Left cardiac atrium (tissue), 4 donors: Measurements from ENCODE around the gene DDX23. TPM values are rescaled to one million over a fixed set of nuclear protein-coding genes. Genes with fewer than 3 reads are reported as not detected.

ENCODE experiments used
- ATAC-seq, 2 donors: fragments of 200-7000 bp; cut with Tn5 transposase; one replicate each; pipeline ENCODE4 v1.9.1; 2020; ENCODE audit warnings: mild to moderate bottlenecking in 2 of 2, moderate library complexity in 2 of 2
- DNase-seq: peaks from one replicate; pipeline ENCODE4 v3.0.0-alpha.2; 2020
- intact Hi-C, 2 donors: fragments of 100-400 bp; cut with DNase I; formaldehyde crosslinking; loops; one replicate each; pipeline versions ENCODE4 v1.14.1 to v1.15.1; 2022 to 2023
- total RNA-seq, 2 donors: library from RNA; stranded (reverse); fragmentation: NEBNext Ultra II Directional; extraction: Animal tissue kit (Norgen Biotek cat#: 25700); gene quantifications; one replicate each; pipeline ENCODE4 v1.2.1, GENCODE V29; 2021
- donor health status: DM: no; HTN: yes; CAD: no.
- donor health status: DM: no; HTN: yes; CAD: no; lungs with severe emphysema.
- donor health status: DM: yes; HTN: yes; CAD: no.
- donor health status: Dilated cardiomyopathy.

DDX23 gene
- total RNA-seq, 2 donors from 2014 or later, result 34.7 to 37.5 TPM

DNA sequence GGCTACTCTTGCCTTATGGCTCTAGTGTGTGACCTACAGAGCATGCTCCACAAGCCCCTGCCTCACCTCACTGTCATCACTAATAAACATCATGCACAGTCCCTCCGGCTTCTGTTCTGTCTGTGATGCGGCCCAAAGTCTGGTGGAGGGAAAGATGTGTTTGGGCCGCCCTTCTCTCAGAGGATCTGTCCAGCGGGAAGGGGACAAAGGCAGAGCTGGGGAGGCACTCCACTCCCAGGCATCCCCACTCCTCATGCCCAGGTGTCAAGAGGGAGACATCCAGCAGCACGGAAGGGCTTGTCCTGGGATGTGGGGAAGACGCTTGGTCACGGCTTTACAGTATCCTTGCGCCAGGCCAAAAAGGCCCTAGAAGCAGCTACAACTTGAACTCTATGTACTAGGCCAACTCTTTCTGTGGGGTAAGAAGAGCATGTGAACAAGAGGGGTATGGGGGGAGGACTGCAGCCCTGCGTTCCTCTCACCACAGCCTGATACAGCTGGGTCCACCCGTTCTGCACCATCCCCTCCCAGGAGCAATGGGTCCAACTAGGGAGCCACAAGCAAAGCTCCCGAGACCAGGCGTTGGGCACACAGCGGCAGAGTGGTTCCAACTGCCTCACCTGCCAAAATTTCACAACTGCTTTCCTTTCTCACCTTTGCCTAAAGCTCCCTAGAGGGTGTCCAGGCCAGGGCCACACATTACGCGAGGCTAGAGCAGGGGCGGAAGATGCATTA is 23.0 kb downstream of the DDX23 start:
- DNase-seq, result no peak
- intact Hi-C loops, result no loop called here
- no peak for ATAC-seq

DNA sequence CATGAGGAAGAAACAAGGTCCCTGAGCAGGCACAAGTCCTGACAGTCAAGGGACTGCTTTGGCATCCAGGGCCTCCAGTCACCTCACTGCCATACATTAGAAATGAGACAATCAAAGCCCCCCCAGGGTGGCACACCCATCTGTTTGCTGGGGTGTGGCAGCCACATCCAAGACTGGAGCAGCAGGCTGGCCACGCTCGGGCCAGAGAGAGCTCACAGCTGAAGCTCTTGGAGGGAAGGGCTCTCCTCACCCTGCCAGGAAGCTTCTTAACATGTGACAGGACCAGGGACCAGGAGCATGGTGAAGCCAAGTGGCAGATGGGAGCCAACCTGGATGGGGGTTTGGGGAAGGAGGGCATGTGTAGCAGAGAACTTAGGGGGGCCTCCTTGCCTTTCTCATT is 23.7 kb downstream of the DDX23 start:
- ATAC-seq (no peak), DNase-seq (no peak)
- intact Hi-C loops, result no loop called here

GRCh38 chr12:48827513-48828096 is 24.4 kb downstream of the DDX23 start:
- no peak for ATAC-seq
- intact Hi-C loops, result no loop called here
- DNase-seq, result no peak

- ATAC-seq (no peak), DNase-seq (no peak)
- intact Hi-C loops, result no loop called here
These were observed 24.9 kb downstream of the DDX23 start for GRCh38 chr12:48827026-48827425.

DNA sequence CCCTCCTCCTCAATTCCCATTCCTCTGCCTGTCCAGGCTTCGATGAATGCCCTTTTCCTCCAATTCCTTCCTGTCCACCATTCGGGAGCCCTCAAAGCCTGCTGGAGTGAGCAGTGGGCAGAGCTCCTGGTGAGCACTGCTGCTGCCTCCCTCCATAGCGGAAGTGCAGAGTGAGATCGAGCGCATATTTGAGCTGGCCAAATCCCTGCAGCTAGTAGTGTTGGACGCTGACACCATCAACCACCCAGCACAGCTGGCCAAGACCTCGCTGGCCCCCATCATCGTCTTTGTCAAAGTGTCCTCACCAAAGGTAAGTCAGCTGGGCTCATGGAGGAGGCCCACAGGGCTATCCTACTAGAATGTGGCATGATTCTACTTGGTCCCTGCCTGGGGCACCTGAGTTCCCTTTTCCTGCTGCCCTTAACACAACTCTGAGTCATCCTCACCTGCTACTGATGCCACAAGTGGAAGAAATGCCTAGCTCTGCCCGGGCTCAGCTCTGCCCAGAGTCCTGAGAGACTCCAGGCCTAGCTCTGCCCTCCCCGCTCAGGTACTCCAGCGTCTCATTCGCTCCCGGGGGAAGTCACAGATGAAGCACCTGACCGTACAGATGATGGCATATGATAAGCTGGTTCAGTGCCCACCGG is 25.6 kb downstream of the DDX23 start:
- intact Hi-C loops, result no loop called here
- no peak for DNase-seq
- no peak for ATAC-seq

DNA sequence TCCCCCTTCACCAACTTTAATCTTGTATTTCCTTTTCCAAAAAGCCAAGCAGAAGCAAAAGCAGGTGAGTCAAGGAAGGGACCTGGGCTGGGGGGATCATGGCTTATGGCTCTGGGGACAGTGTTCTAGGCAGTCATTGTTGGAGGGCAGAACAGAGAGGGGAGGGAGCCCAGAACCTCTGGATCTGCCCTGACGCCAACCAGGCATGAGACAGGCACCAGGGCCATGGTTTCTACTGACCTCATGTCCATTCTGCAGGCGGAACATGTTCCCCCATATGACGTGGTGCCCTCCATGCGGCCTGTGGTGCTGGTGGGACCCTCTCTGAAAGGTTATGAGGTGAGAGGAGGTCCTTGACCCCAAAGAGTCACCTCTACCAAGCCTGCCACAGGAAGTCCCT is 27.1 kb downstream of the DDX23 start:
- intact Hi-C loops, result no loop called here
- no peak for DNase-seq
- ATAC-seq, result no peak

- ATAC-seq (no peak), DNase-seq (no peak)
- intact Hi-C loops, result no loop called here
These were observed 27.9 kb downstream of the DDX23 start for GRCh38 chr12:48824112-48824511.

DNA sequence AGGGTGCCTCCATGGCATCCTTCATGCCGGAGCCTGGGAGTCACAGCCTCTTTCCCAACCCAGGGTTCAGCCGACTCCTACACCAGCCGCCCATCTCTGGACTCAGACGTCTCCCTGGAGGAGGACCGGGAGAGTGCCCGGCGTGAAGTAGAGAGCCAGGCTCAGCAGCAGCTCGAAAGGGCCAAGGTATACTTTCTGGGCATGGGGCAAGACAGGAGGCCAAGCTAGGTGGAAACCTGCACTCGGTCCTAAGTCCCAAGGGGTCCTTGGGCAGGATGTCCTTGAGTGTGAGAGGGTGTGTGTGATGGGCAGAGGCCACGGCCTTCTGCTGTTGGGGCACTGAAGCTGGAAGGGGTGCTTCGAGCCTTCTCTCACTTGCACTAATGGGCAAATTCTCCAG is 28.7 kb downstream of the DDX23 start:
- ATAC-seq, result no peak
- DNase-seq, result no peak
- intact Hi-C loops, result no loop called here

GRCh38 chr12:48822711-48823110 is 29.3 kb downstream of the DDX23 start:
- intact Hi-C loops, result no loop called here
- DNase-seq (no peak), ATAC-seq (no peak)

GRCh38 chr12:48822139-48822538 is 29.8 kb downstream of the DDX23 start:
- no peak for DNase-seq
- no peak for ATAC-seq
- intact Hi-C loops, result no loop called here

DNA sequence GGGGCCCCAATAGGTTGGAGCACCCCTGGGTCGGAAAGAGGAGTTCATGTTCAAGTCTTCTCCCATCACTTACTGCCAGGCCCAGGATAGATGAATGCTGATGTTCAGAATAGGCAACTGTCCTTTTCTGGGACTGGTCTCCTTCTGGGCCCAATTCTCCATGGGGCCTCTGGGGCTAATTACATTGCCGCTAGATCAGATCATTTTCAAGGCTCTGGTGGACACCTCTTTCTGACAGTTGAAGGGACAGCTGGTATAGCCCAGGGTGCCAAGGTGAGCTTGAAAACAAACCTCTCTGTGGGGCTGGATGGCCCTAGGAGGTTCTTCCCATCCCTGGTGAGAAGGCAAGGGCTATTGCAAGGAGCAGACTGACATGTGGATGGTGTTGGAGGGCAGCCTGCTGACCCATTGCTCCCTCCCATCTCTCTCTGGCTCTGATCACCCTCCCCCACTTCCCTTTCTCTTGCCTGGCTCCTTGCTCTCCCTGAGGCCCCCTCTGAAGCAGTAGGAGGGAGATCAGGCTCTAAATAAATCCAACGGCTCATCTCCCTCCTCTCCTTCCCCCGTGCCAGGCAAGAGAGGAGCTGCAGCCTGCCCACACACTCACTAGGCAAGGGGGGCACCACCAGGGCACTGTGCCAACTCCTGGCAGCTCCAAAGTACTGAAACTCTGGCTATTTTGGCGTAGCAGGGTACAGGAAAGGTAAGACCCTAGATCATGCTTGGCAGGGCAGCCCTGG is 31.8 kb downstream of the DDX23 start:
- DNase-seq (no peak), ATAC-seq (no peak)
- intact Hi-C loops, result no loop called here

- intact Hi-C loops, result no loop called here
- DNase-seq, result no peak
- ATAC-seq, result no peak
These were observed 33.0 kb downstream of the DDX23 start for GRCh38 chr12:48818831-48819590.

DNA sequence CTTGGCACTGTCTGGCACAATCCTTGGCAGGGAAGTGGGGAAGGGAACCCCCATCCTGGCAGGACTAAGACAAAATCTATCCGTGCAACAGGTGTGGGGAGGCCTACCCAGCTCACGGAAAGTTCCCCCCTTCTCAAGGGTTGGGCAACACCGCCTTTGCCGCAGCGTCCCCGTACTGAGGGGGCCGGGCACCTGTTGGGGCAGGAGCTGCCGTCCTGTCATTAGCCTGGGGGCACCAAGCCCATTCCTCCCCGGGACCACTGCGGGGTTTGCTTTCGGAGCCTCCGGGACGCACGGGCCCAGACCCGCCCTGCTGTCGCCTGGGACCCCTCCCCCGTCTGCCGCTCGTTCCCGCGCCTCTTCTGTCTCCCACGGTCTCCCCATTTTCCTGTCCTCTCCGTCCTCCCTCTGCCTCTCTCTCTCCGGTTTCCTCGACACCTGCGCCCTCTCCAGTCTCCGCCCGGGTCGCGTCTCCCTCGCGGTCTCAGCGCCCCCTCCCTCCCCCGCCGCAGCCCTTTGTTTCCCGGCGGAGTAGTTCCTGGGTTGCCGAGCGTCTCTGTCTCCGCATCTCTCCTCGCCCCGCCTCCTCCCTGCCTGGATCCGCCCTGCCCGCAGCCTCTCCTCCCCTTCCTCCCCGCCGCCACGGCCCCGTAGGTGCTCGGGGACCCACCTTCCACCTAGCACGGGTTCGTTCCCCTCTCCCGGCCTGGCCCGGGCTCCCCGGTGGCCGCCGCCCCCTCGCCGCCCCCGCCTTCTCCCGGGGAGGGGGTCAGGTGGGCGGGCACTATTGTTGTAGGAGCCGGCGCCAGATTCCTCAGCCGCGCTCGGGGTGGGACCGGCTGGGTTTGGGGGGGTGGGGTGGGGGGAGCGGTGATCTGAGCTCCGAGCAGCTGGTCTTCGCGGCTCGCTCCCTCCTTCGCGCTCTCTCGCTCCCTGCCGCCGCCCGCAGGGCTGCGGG is 33.8 kb downstream of the DDX23 start, which contains the start of gene CACNB3:
TSS of gene CACNB3 (plus strand) at position 624 of the 958 bp plus-strand sequence. CDS start 434 bp downstream, outside the sequence.
- intact Hi-C loops, result no loop called here
- DNase-seq, result peak; percentile 82
- ATAC-seq, result peak; percentile 10 to 36

DNA sequence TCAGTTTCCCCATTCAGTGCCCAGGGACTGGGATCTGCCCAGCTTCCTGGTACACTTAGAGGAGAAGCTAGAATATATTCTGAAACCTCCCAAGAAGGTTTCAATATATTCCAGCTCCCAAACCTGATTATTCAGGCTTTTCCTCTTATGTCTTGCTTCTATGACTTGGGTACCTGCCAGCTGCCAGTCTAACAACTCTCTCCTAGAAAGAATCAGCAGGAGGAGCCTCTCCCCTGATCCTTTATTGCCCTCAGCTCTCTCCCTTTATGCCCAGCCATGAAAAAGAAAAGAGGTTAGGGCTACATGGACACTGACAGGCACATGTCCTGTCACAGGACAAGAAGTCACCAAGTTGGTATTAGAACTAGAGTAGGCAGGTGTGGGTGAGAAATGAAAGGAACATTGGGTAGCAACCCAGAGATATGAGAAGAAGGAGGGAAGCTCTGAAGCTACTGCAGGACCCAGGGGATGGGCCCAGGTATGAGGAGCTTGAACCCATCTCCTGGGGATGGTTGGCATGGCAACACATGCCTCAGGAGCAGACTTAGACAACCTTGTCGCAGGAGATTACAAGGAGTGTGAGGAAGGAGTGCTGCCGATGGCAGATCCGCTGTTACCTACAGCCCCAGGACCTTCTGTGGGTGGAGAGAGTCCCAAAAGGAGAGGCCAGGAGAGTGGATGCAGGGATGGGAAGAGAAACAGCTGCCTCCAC is 35.7 kb downstream of the DDX23 start:
- ATAC-seq (no peak), DNase-seq (no peak)
- intact Hi-C loops, result no loop called here

- peak; percentile 78 to 87 for ATAC-seq
- peak; percentile 80 for DNase-seq
- intact Hi-C loops, result no loop called here
These were observed 36.5 kb downstream of the DDX23 start for GRCh38 chr12:48815126-48816110.
